Left renal pelvis (tissue), 4 donors: Measurements from ENCODE around the gene EFCAB11. TPM values are rescaled to one million over a fixed set of nuclear protein-coding genes. Genes with fewer than 3 reads are reported as not detected.
"Not testable (repeated sequence)": the region's sequence is repeated elsewhere in the genome, so short reads cannot be mapped to it uniquely, and the experiment has no call there.

ENCODE experiments used
- DNase-seq, 4 donors: peaks; one replicate each; pipeline ENCODE4 v3.0.0-alpha.2; 2013; ENCODE audit warnings: low read depth in 4 of 4, low spot score in 3 of 4
- polyA plus RNA-seq, 4 donors: library from polyadenylated mRNA; unstranded; fragments of 120-200 nt; gene quantifications; one replicate each; pipeline ENCODE4 v1.2.1, GENCODE V29; 2013; ENCODE audit not compliant: insufficient read length in 4 of 4

Gene EFCAB11
- polyA plus RNA-seq, 4 donors, result 10.7 to 22.0 (median 17.4) TPM

DNA sequence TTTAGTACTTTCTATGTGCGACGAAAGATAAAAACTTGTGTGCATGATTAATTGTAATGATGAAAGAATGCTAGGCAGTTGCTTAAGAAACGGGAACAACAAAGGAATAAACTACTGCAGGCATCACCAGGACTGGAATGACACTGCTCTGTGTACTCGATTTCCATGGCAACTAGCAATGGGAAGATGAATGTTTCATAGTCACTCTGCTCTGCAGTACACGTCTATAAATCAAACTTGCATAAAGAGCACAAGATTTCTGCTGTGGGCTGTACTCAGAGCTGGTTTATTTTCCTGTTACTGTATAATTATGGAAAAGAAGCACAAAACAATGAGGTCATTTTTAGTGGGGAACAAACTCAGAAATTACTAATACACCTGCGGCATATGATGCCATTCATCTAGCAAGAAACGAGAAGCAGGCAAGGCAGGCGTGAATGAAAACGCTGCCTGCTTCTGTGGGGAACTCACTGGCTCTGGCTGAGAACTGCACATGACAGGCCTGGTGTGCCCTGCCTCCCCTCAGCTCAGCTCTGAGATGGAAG is 41.8 kb downstream of the EFCAB11 start:
- DNase-seq, result peak in 3 of 4 donors; percentile 45 to 64 (median 62)

DNA sequence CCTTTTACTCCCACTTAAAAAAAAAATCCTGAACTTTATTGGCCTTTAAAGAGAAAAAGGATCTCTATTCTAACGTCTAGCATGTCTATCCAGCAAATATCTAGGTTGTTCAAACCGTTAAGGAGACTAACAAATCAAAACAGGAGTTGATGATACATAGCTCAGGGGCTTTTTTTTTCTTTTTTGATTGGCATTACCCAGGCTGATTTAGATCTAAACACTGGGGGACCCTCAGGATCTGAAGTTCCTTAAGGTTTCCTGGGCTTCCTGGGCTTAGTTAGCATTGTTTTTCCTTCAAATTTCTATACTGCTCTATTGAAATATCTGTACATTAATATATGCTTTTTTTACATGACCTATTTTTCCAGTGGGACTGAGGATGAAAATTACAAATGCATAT is 42.3 kb downstream of the EFCAB11 start:
- DNase-seq, result no peak

DNA sequence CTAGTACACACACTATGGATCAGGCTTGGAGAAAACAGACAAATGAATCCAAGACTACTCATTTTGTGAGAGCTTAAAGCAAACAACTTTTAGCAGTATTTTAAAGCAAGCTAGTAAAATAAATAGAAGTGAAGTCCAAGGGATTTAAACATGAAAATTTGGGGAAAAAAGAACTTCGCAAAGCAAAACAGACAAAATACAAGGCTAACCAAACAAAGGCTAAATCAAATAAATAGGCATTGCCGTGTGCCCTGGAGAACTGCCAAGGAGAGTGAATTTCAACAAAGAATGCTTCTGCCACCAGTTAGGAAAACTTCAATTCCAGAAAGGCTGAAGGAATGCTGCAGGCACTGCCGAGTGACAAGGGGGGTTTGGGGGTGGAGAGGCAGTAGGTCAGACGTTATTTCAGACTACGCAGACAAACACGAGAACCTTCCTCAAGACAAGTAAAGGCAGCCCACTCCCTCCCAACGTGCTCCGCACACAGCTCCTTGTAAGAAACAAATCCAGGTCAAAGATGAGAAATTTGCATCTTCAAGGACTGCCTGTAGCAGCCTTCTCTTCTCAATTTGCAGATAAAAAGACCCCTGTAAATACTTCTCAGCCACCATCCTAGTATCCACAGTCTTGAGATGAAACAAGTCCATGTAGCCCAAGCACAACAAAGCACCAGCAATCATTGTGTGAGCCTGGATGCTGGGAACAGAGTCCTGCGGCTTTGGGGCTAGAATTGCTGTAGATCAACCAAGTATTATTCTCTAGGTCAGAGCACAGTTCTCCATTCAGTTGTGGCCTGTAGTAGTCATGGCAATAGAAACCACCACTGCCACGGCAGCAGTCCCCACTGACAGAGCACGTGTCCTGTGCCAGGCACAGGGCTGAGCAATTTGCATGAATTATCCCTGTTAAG is 43.3 kb downstream of the EFCAB11 start:
- DNase-seq, result peak in 1 of 4 donors; percentile 30

DNA sequence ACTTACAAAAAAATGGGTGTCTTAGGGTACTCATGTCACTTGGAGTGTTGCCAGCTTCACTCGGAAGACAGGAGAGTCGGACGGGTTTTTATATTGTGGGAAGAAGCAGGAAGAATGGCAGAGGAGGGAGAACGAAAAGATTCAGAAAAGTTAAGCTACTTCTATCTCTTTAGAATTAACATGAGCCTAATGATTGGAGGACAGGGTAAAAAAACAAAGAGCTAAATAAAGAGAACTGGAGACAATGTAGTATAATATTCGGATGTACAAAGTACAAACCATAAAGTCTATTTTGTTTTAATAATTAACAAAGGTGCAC is 43.9 kb downstream of the EFCAB11 start:
- no peak for DNase-seq

DNA sequence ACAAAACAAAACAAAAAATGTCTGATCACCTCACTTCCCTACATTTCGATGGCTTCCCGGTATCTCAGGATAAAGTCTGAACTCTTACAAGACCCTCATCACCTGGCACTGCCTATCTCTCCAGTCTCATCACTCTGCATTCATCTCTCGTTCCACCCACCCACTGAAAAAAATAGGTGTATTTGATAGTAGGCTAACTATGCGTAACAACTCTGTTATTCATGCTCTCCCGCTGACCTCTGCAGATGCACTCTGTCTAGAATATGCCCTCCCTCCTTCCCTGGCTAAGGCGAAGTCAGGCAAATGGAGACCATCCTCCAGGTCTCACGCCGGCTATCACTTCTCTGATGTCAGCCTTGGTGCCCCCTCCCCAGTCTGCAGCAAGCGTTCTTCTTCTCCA is 44.9 kb downstream of the EFCAB11 start:
- DNase-seq, result no peak

DNA sequence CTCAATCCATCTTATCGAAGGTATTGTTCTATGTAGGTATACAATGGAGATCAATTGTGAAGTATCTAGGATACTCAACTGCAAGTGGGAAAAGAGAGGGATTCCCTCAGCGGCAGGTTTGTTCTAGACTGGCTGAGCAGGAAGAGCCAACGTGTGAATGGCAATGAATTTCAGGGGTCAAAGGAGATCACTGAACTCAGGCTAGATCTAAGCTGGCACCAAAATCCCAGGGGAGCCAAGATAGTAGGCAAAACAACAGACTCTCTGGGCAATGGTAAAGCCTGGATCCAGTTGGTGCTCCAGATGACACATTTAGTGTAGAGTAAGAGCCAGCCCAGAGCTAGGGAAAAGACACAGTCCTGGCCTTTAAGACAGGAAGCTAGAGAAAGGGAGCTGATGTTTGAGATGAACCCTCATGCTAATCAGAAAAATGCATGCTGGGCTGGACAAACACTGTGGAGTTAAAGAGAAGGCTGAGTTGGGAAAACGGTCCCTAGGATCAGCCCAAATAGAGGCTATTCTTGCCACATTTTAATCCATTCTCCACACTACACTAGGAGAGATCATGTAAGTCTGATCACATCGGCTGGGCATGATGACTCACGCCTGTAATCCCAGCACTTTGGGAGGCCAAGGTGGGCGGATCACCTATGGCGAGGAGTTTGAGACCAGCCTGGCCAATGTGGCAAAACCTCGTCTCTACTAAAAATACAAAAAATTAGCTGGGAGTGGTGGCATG is 45.6 kb downstream of the EFCAB11 start:
- DNase-seq, result no peak

DNA sequence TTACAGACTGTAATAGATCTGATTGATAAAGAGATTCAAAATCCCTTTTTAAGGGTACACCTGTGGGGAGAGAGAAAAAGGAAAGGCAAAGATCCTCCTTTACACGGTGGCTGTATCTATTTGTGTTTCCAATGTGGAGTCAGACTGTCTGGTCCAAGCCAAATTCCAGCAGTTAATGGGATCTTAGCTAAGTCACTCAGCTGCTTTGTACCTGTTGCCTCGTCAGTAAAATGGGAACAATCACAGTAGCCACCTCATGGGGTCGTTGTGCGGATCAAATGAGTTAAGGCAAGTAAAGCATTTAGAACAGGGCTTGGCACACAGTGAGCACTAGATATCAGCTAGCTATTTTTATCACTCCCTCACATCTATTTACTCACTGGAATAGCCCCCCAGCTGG is 46.9 kb downstream of the EFCAB11 start:
- DNase-seq, result no peak

DNA sequence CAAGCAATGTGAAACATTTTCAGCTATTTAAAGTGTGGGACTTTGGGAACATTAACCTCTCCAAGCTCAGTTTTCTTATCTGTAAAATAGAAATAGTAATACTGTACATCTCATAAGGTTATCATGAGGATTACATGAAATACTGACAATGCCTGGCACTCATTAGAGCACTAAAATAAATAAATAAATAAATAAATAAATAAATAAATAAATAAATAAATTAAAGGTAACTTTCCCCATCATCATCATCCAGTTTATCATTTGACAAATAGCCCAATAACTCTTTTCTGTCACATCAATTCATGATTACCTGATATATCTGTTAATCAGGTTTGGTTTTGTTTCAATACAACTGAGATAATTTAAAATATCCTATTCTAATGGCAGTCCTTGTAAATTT is 48.5 kb downstream of the EFCAB11 start:
- no peak for DNase-seq

DNA sequence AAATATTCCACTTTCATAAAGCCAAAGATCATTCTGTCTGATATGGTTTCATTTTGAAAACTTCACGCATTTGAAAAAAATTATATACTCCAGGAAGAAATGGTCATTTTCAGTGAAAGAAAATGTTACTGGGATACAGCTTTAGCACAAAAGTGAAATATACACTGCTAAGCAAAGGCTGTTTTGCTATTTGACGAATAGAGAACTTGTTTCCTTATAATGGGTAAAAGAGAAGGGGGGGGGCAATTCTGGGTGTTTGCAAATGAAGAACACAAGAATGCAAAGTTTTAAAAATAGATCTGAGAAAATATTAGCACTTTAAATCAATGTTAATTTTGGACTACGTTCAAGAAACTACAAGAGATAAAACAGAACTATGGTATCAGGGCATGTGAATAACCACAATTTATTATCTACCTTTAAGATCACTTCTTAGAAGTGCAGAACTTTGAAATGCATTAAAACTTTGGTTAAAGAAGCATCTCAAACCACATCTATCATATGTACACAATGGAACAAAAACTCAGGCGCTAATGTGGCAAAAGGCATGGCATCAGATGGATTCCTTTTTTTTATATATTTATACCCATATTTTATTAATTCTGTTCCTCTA is 51.1 kb downstream of the EFCAB11 start:
- no peak for DNase-seq

DNA sequence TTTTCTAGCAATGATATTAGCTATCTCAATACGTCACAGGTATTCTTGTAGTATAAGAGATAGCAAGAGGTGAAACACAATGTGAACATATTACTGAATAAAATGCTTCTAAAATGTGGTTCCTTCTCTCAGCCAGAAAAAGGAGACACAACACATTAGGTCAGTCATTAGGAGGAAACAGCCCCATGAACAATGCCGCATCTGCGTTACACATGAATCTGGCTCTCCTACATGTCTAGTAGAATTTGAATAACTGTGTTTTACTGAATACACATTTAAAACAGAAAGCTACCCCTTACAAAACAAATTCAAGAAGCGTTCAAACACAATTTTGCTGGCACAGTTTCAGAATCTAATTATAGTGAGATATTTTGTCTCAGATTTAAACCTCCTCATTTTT is 51.6 kb downstream of the EFCAB11 start:
- no peak for DNase-seq

DNA sequence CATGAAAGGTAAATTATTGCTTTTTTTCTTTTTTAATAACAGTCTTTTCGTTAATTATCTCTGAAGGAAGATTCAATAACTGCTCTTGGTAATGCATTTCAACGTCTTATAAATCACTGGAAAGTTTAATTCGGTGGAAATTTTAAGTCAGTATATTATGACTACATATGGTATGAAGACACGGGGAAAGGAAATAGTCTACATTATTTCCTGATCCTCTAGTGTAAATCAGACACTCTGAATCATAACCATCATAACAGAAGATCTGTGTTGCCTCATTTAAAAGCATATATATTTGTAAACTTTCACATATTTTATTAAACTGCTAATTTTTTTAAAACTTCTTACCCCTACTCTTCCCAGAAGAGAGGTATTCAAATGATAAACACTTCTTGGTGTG is 53.7 kb downstream of the EFCAB11 start:
- no peak for DNase-seq

DNA sequence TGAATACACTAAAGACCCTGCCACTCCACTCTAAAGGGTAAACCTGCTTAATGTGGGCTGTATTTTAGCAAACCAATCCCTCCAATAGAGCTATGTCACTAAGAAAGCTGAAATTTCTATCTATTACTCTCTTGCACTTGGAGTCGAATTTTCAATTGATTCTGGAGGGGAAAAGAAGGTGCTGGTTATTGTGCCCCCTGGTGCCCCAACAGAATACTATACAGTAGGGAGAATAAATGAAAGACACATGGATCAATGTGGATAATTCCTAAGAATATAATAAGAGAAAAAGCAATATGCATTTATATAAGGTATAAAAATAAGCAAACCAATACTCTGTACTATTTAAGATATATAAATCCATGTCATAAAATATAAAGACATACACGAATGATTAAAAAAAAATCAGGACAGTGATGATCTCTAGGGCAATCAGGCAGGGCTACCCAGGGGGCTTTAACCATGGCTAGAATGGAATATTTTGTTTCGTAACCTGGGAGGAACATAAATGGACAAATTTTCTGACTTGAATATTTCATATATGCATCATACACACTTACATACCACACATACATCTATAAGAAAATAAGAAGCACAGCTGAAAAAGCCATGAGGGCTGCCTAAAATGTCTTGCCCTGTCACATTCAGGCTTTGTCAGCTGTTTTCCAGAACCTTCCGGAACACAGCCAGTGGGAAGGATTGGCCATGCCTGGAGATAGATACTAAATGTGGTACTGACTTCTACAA is 54.4 kb downstream of the EFCAB11 start:
- no peak for DNase-seq

DNA sequence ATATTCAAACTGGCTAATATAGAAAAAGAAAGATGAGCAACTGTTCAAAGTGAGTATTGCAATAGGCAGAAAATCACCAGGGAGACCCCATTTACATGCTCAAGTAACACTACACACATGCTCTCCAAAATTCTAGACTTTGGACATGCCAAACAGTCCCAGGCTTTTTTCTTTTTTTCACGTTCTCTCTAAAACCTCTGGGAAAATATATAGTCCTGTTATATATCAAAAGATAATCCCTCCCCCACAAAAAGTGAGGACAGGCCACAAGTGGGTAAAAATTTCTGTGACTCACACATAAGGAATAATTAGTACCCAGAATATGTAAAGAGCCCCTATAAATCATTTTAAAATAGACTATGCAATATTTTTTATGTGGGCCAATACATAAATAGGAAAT is 55.2 kb downstream of the EFCAB11 start:
- DNase-seq, result no peak

DNA sequence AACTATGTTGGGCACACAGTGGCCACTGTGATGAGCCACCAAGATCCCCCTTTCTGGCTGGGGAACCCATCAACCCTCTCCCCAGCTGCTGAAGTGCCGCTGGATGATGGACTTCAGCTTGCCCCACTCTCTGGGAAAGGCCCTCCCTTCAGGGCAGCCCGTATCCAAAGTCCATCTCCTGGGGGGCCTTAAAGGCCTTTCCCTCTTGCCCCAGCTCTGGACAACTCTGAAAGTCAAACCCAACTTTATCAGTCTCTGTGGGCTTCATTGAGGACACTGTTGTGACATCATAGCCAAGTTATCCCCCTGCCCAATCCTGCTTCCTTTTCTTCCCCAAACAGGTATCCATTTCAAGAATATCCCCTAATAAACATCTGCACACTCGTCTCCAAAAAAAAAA is 61.1 kb downstream of the EFCAB11 start:
- not testable (repeated sequence) for DNase-seq

DNA sequence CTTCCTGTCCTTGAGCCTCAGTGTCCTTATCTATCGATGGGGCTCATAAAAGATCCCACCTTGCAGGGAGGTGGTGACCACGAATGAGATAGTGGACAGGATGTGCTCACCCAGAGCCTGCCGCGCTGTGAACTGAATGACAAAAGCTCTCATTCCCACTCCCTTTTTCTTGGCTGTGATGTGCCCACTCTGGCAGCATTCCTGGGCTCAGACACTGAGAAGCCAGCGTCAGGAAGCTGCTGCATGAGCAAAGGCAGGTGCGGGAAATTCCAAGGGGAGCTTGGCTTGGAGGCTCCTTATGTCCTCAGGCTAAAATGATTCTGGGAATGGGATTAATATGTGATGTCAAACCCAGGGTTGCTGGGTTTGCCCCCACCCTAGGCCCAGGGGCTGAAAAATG is 61.6 kb downstream of the EFCAB11 start:
- DNase-seq, result no peak

DNA sequence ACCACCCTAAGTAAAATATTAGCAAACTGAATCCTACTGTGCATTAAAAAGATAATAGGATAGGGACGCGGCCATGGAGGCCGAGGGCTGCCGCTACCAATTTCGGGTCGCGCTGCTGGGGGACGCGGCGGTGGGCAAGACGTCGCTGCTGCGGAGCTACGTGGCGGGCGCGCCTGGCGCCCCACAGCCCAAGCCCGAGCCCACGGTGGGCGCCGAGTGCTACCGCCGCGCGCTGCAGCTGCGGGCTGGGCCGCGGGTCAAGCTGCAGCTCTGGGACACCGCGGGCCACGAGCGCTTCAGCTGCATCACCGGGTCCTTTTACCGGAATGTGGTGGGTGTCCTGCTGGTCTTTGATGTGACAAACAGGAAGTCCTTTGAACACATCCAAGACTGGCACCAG is 62.8 kb downstream of the EFCAB11 start:
- DNase-seq, result not testable (repeated sequence)

DNA sequence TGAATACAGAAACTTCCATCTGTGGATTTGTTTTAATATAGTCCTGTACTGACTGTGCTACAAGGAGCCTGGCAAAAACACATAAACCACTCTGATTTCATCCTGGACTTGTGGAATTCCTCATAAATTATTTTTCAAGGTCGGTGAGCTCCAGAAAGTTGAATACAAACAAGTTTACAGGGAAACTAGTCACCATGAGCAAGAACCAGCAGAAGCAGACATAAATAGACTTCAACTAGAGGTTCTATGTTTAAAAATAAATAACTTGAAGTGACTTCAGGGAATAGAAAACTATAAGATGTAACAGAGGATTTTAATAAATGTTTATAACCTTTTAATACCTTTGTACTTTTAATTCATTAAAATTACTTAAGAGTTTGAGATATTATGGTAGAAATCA is 63.5 kb downstream of the EFCAB11 start:
- no peak for DNase-seq

DNA sequence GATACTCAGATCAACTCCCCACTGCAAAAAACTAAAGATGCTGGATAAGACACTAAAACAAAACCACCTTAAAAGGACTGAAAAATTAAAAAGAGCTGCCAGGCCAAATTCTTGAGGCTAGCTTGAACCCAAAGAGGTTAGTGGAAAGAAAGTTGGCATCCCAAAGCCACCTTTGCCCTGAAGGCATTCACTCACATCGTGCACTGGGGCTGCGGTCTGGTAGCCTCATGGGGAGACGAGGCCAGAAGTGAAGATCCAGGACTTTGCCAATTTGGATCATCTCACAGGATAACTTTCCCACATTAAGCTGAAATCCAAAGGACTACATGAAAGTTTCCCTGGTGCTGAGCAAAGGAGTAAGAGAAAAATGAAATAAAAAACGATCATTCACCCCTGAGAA is 63.9 kb downstream of the EFCAB11 start:
- no peak for DNase-seq

DNA sequence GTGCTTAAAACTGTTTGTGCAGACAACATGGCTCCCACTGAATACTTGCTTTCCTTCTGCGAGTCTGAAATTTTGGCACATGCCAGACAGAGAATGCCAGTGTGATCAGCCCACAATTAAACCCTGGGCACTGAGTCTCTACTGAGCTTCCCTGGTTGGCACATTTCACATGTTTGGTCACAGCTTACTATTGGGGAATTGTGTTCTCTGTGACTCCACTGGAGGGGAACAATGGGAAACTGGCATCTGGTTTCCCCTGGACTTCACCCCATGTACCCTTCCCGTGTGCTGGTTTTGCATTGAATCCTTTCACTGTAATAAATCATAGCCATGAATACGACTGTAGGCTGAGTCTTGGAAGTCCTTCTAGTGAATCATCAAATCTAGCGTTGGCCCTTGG is 64.9 kb downstream of the EFCAB11 start:
- no peak for DNase-seq

DNA sequence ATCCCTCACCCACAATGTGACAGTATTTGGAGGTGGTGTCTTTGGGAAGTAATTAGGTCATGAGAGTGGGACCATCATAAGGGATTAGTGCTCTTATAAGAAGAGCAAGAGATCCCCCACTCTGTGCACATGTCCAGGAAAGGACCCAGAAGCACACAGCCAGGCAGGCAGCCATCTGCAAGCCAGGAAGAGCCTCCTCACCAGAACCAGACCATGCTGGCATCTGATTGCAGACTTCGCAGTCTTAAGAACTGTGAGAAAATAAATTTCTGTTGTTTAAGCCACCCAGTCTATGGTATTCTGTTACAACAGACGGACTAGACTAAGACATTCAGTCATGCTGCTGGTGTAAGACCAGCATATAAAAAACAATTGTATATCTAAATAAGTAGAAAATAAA is 69.8 kb downstream of the EFCAB11 start:
- no peak for DNase-seq

DNA sequence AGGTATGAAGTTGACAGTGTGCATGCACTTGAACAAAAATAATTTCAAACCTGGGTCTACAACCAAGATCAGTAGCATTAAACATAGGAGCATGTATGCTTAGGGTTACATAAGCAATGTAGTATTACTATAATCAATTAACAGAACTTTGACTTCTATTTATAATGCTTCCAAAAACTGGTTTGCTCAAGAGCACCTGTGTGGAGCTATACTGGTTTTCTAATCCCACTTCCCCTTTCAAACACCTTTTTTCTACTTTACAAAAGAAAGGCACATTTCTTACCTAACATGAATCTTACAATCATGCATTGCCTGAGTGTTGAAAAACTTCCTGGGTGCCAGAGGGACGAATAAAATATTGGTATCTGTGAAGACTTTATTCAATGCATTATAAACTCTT is 72.7 kb downstream of the EFCAB11 start:
- no peak for DNase-seq
